ENCODE results near the gene SELENOP.

SELENOP gene

GRCh38 chr5:42804717-42805339, 6.9 kb downstream of the SELENOP start:
- no peak for DNase-seq (ENCODE audit: extremely low read depth, low read depth)
- H3K4me3 ChIP-seq (replicated peaks; ENCODE audit: low read depth, low read length), result no peak overlapping the region
- no peak for TF ChIP-seq CTCF (IDR thresholded peaks at IDR 0.05; ENCODE audit: low read depth, low read length, missing control alignments)

- TF ChIP-seq CTCF (IDR thresholded peaks at IDR 0.05; ENCODE audit: low read depth, low read length, missing control alignments), result no peak
- no peak overlapping the region for H3K4me3 ChIP-seq (replicated peaks; ENCODE audit: low read depth, low read length)
- DNase-seq (ENCODE audit: extremely low read depth, low read depth), result no peak
Measured at GRCh38 chr5:42801516-42802166, 10.1 kb downstream of the SELENOP start.

- DNase-seq (ENCODE audit: extremely low read depth, low read depth), result no peak
- H3K4me3 ChIP-seq (replicated peaks; ENCODE audit: low read depth, low read length), result no peak overlapping the region
- TF ChIP-seq CTCF (IDR thresholded peaks at IDR 0.05; ENCODE audit: low read depth, low read length, missing control alignments), result no peak
Measured at GRCh38 chr5:42800748-42801330, 10.9 kb downstream of the SELENOP start.

GRCh38 chr5:42799668-42800114, 12.0 kb downstream of the SELENOP start:
- DNase-seq (ENCODE audit: extremely low read depth, low read depth), result no peak
- TF ChIP-seq CTCF (IDR thresholded peaks at IDR 0.05; ENCODE audit: low read depth, low read length, missing control alignments), result no peak
- H3K4me3 ChIP-seq (replicated peaks; ENCODE audit: low read depth, low read length), result no peak overlapping the region

- no peak for DNase-seq (ENCODE audit: extremely low read depth, low read depth)
- no peak overlapping the region for H3K4me3 ChIP-seq (replicated peaks; ENCODE audit: low read depth, low read length)
- no peak for TF ChIP-seq CTCF (IDR thresholded peaks at IDR 0.05; ENCODE audit: low read depth, low read length, missing control alignments)
Measured at GRCh38 chr5:42799241-42799608, 12.5 kb downstream of the SELENOP start.

GRCh38 chr5:42798284-42799240, 13.1 kb downstream of the SELENOP start:
- DNase-seq (ENCODE audit: extremely low read depth, low read depth), result no peak
- TF ChIP-seq CTCF (IDR thresholded peaks at IDR 0.05; ENCODE audit: low read depth, low read length, missing control alignments), result no peak
- H3K4me3 ChIP-seq (replicated peaks; ENCODE audit: low read depth, low read length), result no peak overlapping the region
